OCI-LY3 (cell line): ENCODE results near the gene ATP8A2.

Experiments
- CTCF ChIP-seq: fragments of 200-600, 300-600 bp; sonication (generic); IDR thresholded peaks from 2 replicates; pipeline ENCODE4 v1.5.1; 2014; ENCODE audit warnings: antibody characterized with exemption, low read length, low read depth
- EZH2phosphoT487 ChIP-seq: fragments of 200-600 bp; shearing (Covaris generic); IDR thresholded peaks from 2 replicates; pipeline ENCODE4 v1.6.1; 2018; ENCODE audit warnings: antibody characterized with exemption, mixed run types, low read depth

DNA sequence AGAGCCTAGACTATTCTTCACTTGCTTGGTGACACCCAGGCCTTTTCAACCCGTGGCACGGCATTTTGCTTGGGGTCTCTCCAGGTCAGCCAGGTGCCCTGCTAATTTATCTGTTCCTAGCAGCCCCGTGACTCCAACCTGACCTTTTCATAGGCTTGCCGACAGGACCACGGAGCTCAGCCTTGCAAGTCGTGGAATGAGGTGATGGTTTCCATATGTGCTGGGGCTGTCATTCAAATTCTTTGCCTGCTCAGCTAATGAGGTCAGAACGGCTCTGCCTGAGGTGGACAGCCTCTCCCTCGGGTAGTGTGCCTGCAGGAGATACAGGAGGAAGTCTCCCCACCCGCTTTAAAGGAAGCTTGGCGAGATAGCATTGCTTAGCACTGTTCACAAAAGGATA, 619.0 kb downstream of the ATP8A2 start:
- no peak for TF ChIP-seq CTCF
- no peak for TF ChIP-seq EZH2phosphoT487
